KMS-11 (cell line): ENCODE measurements around the gene C4orf50.

Experiments
- H2AFZ ChIP-seq: fragments of 200-600 bp; sonication (generic); 2 replicates; pipeline ENCODE4 v1.6.1; 2016; ENCODE audit warnings: antibody characterized with exemption, mixed run types, low read depth
- H3K27ac ChIP-seq: fragments of 200-600 bp; sonication (generic); 2 replicates; pipeline ENCODE4 v1.6.1; 2016; ENCODE audit warnings: mild to moderate bottlenecking, mixed run types
- H3K27me3 ChIP-seq: fragments of 200-600 bp; sonication (generic); 2 replicates; pipeline ENCODE4 v1.6.1; 2017; ENCODE audit warnings: mild to moderate bottlenecking, low read depth, mixed run types, moderate library complexity; ENCODE audit not compliant: insufficient read depth
- H3K36me3 ChIP-seq: fragments of 200-600 bp; sonication (generic); 2 replicates; pipeline ENCODE4 v1.6.1; 2017; ENCODE audit warnings: mild to moderate bottlenecking, mixed run types; ENCODE audit not compliant: insufficient read depth
- H3K4me1 ChIP-seq: fragments of 200-600 bp; sonication (generic); 2 replicates; pipeline ENCODE4 v1.6.1; 2016; ENCODE audit warnings: mild to moderate bottlenecking, low read depth, mixed run types; ENCODE audit not compliant: poor library complexity, severe bottlenecking
- H3K4me2 ChIP-seq: fragments of 200-600 bp; sonication (generic); 2 replicates; pipeline ENCODE4 v1.7.0; 2016; ENCODE audit warnings: mild to moderate bottlenecking, mixed run types
- H3K4me3 ChIP-seq: fragments of 200-600 bp; sonication (generic); IDR thresholded peaks from 2 replicates; pipeline ENCODE4 v1.6.1; 2017; ENCODE audit warnings: low read depth, low read length, mixed read lengths; ENCODE audit not compliant: insufficient read depth
- H3K79me2 ChIP-seq: fragments of 200-600 bp; sonication (generic); 2 replicates; pipeline ENCODE4 v1.6.1; 2016; ENCODE audit warnings: low read depth, mixed run types; ENCODE audit not compliant: insufficient read depth
- H3K9ac ChIP-seq: fragments of 200-600 bp; sonication (generic); 2 replicates; pipeline ENCODE4 v1.6.1; 2016; ENCODE audit warnings: mild to moderate bottlenecking, mixed run types
- H4K20me1 ChIP-seq: fragments of 200-600 bp; sonication (generic); 2 replicates; pipeline ENCODE4 v1.6.1; 2016; ENCODE audit warnings: mild to moderate bottlenecking, mixed run types; ENCODE audit not compliant: insufficient read depth
- TF ChIP-seq, protein P1 (sequence below): fragments of 200-600 bp; sonication (generic); conservative IDR thresholded peaks from 2 replicates; pipeline ENCODE4 v1.6.1; 2017; ENCODE audit warnings: low read depth, mild to moderate bottlenecking, antibody characterized with exemption, low read length, moderate library complexity, mixed read lengths

C4orf50 gene

DNA sequence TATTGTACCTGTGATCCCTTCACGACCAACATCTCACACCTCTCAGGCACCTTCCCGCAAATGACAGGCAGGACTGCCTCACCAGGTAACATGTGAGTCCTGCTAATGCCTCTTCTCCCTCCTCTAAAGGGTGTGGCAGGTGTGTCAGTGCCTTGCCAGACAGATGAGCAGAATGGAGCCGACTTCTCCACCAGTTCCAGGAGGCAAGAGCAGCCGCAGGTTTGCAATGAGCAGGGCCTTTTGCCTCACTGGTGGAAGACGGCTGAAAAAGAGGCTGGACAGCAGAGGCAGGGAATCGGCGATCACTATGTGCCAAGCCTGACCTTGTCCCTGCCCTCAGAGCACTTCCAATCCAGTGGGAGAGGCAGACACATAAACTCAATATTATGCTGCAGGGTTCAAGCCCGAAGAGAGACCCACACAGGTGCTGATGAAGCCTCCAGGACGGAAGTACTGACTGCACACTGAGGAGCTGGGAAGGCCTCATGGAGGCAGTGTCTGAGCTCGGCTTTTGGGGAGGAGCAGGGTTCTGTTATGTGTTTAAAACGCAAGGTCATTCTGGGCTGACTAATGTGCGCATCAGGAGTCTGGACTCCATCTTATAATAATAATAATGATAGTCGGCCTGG lies 57.9 kb downstream of the C4orf50 start:
- H3K4me1 ChIP-seq: peaks cover 6% of the 10 kb centered on the region
- H3K4me2 ChIP-seq: no peak overlapping the region

DNA sequence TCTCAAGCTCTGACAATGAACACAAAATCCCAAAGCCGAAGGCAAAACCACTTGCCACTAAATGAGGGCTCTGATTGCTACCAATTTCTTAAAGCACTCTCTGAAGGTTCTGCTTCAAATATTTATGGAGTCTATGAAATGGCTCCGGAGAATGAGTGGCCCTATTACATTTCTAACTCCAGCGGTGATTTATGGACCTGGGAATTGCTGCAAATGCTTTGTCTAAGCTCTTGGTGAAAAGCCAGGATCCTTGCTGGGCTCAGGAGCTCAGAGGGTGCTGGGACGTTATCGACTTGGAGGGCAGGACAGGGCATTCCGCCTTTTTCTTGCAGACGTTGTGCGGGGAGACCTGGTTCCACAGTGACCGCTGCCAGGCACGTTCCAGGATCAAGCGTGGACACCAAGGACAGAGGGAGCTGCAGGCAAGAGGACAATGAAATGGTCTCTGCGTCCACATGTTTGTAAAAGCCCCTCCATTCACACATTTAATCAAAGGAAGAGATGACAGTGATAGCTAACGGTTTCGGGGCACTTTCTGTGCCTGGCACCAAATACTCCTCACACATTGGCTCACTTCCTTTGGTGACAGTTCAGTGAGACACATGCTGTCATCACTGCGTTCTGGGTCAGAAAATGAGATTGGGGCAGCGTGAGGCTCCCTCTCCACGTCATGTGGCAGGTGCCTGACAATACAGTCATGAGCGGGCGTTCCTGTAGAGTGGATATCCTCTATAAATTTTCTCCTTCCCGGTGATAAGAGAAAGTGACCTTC lies 58.8 kb downstream of the C4orf50 start:
- Histone ChIP-seq H3K79me2 (no peaks in the 10 kb centered on the region), H3K36me3 (no peaks in the 10 kb centered on the region), H3K27me3 (no peaks in the 10 kb centered on the region), H3K4me3 (no peak overlapping the region), H4K20me1 (no peaks in the 10 kb centered on the region), H3K4me2 (no peak overlapping the region), H3K4me1 (peaks cover 6% of the 10 kb centered on the region), H2AFZ (no peak overlapping the region), H3K27ac (no peak overlapping the region), H3K9ac (no peak overlapping the region)
- TF ChIP-seq, protein P1, sequence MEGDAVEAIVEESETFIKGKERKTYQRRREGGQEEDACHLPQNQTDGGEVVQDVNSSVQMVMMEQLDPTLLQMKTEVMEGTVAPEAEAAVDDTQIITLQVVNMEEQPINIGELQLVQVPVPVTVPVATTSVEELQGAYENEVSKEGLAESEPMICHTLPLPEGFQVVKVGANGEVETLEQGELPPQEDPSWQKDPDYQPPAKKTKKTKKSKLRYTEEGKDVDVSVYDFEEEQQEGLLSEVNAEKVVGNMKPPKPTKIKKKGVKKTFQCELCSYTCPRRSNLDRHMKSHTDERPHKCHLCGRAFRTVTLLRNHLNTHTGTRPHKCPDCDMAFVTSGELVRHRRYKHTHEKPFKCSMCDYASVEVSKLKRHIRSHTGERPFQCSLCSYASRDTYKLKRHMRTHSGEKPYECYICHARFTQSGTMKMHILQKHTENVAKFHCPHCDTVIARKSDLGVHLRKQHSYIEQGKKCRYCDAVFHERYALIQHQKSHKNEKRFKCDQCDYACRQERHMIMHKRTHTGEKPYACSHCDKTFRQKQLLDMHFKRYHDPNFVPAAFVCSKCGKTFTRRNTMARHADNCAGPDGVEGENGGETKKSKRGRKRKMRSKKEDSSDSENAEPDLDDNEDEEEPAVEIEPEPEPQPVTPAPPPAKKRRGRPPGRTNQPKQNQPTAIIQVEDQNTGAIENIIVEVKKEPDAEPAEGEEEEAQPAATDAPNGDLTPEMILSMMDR: no peak

More for the DNA sequence above, 57.9 kb downstream of the C4orf50 start:
- H3K27me3 ChIP-seq: no peaks in the 10 kb centered on the region
- no peak overlapping the region for H2AFZ ChIP-seq
- no peaks in the 10 kb centered on the region for H4K20me1 ChIP-seq
- no peaks in the 10 kb centered on the region for H3K36me3 ChIP-seq
- TF ChIP-seq, protein P1: no peak
- no peak overlapping the region for H3K4me3 ChIP-seq
- no peak overlapping the region for H3K9ac ChIP-seq
- no peak overlapping the region for H3K27ac ChIP-seq
- no peaks in the 10 kb centered on the region for H3K79me2 ChIP-seq

DNA sequence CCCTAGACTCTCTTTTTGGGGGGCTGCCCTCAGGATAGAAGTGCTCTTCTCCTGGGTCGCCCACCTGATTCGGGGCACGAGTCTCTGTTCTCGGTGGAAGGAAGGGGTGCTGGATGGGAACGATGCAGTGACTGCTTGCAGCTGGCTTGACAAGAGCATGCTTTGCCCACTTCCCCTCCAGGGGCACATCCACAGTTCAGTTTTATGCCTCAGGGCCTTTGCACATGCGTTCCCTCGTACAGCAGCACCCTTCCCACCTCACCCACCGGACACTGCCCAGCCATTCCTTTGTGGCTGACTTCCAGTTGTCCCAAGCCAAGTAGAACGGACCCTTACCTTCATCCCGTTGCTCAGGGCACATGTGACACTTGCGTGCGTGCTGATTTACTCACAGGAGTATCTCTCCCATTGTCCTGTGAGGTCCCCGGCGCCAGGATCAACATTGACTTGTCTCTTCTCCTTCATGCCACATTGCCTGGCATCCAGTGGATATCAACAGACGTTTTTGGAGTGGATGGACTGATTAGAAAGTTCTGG lies 60.0 kb downstream of the C4orf50 start:
- no peaks in the 10 kb centered on the region for H3K27me3 ChIP-seq
- H3K4me1 ChIP-seq: peaks cover 6% of the 10 kb centered on the region
- H4K20me1 ChIP-seq: no peaks in the 10 kb centered on the region
- TF ChIP-seq, protein P1: no peak
- no peak overlapping the region for H3K9ac ChIP-seq
- no peak overlapping the region for H3K4me2 ChIP-seq
- no peaks in the 10 kb centered on the region for H3K79me2 ChIP-seq
- H3K36me3 ChIP-seq: no peaks in the 10 kb centered on the region
- H3K4me3 ChIP-seq: no peak overlapping the region
- H3K27ac ChIP-seq: no peak overlapping the region
- no peak overlapping the region for H2AFZ ChIP-seq

DNA sequence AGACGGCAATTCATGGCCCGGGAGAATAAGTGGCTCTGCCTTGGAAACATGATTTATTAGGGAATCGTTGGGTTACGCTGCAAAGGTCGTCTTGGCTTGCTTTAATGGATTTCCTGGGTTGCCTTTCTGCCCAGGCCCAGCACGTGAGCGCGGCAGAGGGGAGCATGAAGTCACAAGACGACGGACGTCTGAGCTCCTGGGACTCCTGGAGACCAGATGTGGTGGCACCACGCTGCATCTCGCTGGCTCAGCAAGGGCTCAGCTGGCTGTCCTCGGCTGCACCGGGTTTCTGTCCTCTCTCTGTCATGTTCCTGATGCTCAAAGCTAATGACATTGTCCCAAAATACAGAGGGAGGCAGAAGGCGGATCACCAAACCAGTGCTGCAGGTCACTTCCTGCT lies 61.2 kb downstream of the C4orf50 start:
- H4K20me1 ChIP-seq: no peaks in the 10 kb centered on the region
- H3K4me2 ChIP-seq: no peak overlapping the region
- H3K27ac ChIP-seq: no peak overlapping the region
- H3K79me2 ChIP-seq: no peaks in the 10 kb centered on the region
- TF ChIP-seq, protein P1: no peak
- H3K9ac ChIP-seq: no peak overlapping the region
- no peaks in the 10 kb centered on the region for H3K27me3 ChIP-seq
- H3K36me3 ChIP-seq: no peaks in the 10 kb centered on the region
- no peak overlapping the region for H2AFZ ChIP-seq
- peaks cover 6% of the 10 kb centered on the region for H3K4me1 ChIP-seq
- H3K4me3 ChIP-seq: no peak overlapping the region
